Mesendoderm (in vitro differentiated cells): ENCODE data around the gene FA2H.

ENCODE experiments used
- DNase-seq: peaks from one replicate; pipeline ENCODE4 v3.0.0; 2013
- H2AK5ac ChIP-seq: 2 replicates; pipeline ENCODE4 v1.6.1; 2013; ENCODE audit warnings: low read length, inconsistent platforms
- H2BK120ac ChIP-seq: 2 replicates; pipeline ENCODE4 v1.6.1; 2013; ENCODE audit warnings: low read depth, mild to moderate bottlenecking, low read length, moderate library complexity, mixed read lengths
- H2BK15ac ChIP-seq: replicated peaks from 2 replicates; pipeline ENCODE4 v1.6.1; 2013; ENCODE audit warnings: low read depth, mild to moderate bottlenecking, moderate library complexity
- H2BK5ac ChIP-seq: 2 replicates; pipeline ENCODE4 v1.6.1; 2013; ENCODE audit warnings: low read length, inconsistent platforms
- H3K18ac ChIP-seq: 2 replicates; pipeline ENCODE4 v1.6.1; 2013; ENCODE audit warnings: mild to moderate bottlenecking, low read length, mixed read lengths
- H3K23ac ChIP-seq: one replicate; pipeline ENCODE4 v1.6.1; 2013; ENCODE audit warnings: low read length
- H3K27ac ChIP-seq: 2 replicates; pipeline ENCODE4 v1.5.1; 2013; ENCODE audit warnings: low read depth, mild to moderate bottlenecking, inconsistent platforms, low read length, moderate library complexity
- H3K27me3 ChIP-seq: 2 replicates; pipeline ENCODE4 v1.6.1; 2013; ENCODE audit warnings: low read length, control low read depth, mild to moderate bottlenecking, inconsistent platforms; ENCODE audit not compliant: insufficient read depth, poor library complexity
- H3K36me3 ChIP-seq: 2 replicates; pipeline ENCODE4 v1.6.1; 2013; ENCODE audit warnings: low read length, inconsistent platforms; ENCODE audit not compliant: control insufficient read depth, insufficient read depth
- H3K4ac ChIP-seq: one replicate; pipeline ENCODE4 v1.6.1; 2013; ENCODE audit warnings: low read depth, mild to moderate bottlenecking, low read length, moderate library complexity
- H3K4me1 ChIP-seq: 2 replicates; pipeline ENCODE4 v1.6.1; 2013; ENCODE audit warnings: low read depth, low read length, inconsistent platforms; ENCODE audit not compliant: control insufficient read depth
- H3K4me2 ChIP-seq: 2 replicates; pipeline ENCODE4 v1.6.1; 2013; ENCODE audit warnings: low read length
- H3K4me3 ChIP-seq: 2 replicates; pipeline ENCODE4 v1.5.1; 2013; ENCODE audit warnings: mild to moderate bottlenecking, low read length
- H3K56ac ChIP-seq: one replicate; pipeline ENCODE4 v1.6.1; 2013; ENCODE audit warnings: low read length
- H3K79me1 ChIP-seq: 2 replicates; pipeline ENCODE4 v1.6.1; 2013; ENCODE audit warnings: low read length, inconsistent platforms
- H3K79me2 ChIP-seq: 2 replicates; pipeline ENCODE4 v1.6.1; 2013; ENCODE audit warnings: mild to moderate bottlenecking, low read length; ENCODE audit not compliant: control insufficient read depth, insufficient read depth
- H3K9ac ChIP-seq: 2 replicates; pipeline ENCODE4 v1.6.1; 2013; ENCODE audit warnings: low read length, inconsistent platforms
- H4K5ac ChIP-seq: one replicate; pipeline ENCODE4 v1.6.1; 2013; ENCODE audit warnings: low read length
- H4K8ac ChIP-seq: one replicate; pipeline ENCODE4 v1.6.1; 2013; ENCODE audit warnings: low read depth, mild to moderate bottlenecking, control low read depth, low read length, moderate library complexity
- WGBS: extraction: QIAGEN DNeasy Blood & Tissue Kit; methylation state at CpG from one replicate; pipeline ENCODE4 v1.1.7; 2013; ENCODE audit warnings: low lambda C conversion rate, missing lambda C conversion rate; ENCODE audit not compliant: insufficient coverage; ENCODE audit errors: extremely low coverage; 5-methylcytosine and 5-hydroxymethylcytosine counted together

Gene FA2H

GRCh38 chr16:74718741-74719610 is 55.6 kb downstream of the FA2H start:
- H3K4me1 ChIP-seq: no peaks in the 10 kb centered on the region
- no peak overlapping the region for H3K18ac ChIP-seq
- H3K79me1 ChIP-seq: no peaks in the 10 kb centered on the region
- H3K79me2 ChIP-seq: no peaks in the 10 kb centered on the region
- H2BK15ac ChIP-seq: no peak overlapping the region
- no peak overlapping the region for H3K4me2 ChIP-seq
- H3K36me3 ChIP-seq: no peaks in the 10 kb centered on the region
- no CpG with 5 or more reads among the region's 27 CpGs for WGBS
- H2BK120ac ChIP-seq: no peak overlapping the region
- H3K23ac ChIP-seq: no peak overlapping the region
- H4K8ac ChIP-seq: no peak overlapping the region
- H3K27ac ChIP-seq: no peak overlapping the region
- H3K56ac ChIP-seq: no peak overlapping the region
- no peak overlapping the region for H3K9ac ChIP-seq
- no peak overlapping the region for H2BK5ac ChIP-seq
- H3K4ac ChIP-seq: no peak overlapping the region
- H3K27me3 ChIP-seq: no peaks in the 10 kb centered on the region
- H4K5ac ChIP-seq: no peak overlapping the region
- no peak overlapping the region for H3K4me3 ChIP-seq
- H2AK5ac ChIP-seq: no peak overlapping the region
- no peak for DNase-seq

- H3K79me1 ChIP-seq: no peaks in the 10 kb centered on the region
- H3K56ac ChIP-seq: no peak overlapping the region
- WGBS: no CpG with 5 or more reads among the region's 13 CpGs
- no peak overlapping the region for H3K27ac ChIP-seq
- no peak overlapping the region for H2BK15ac ChIP-seq
- H4K8ac ChIP-seq: no peak overlapping the region
- no peaks in the 10 kb centered on the region for H3K79me2 ChIP-seq
- no peak overlapping the region for H2BK5ac ChIP-seq
- no peaks in the 10 kb centered on the region for H3K36me3 ChIP-seq
- H3K27me3 ChIP-seq: no peaks in the 10 kb centered on the region
- H3K18ac ChIP-seq: no peak overlapping the region
- H3K4me2 ChIP-seq: no peak overlapping the region
- no peaks in the 10 kb centered on the region for H3K4me1 ChIP-seq
- H3K9ac ChIP-seq: no peak overlapping the region
- H3K23ac ChIP-seq: no peak overlapping the region
- no peak overlapping the region for H3K4me3 ChIP-seq
- H3K4ac ChIP-seq: no peak overlapping the region
- no peak for DNase-seq
- H4K5ac ChIP-seq: no peak overlapping the region
- no peak overlapping the region for H2AK5ac ChIP-seq
- no peak overlapping the region for H2BK120ac ChIP-seq
These were observed 56.5 kb downstream of the FA2H start for GRCh38 chr16:74718140-74718539.

GRCh38 chr16:74717367-74717766 is 57.3 kb downstream of the FA2H start:
- Histone ChIP-seq H3K27me3 (no peaks in the 10 kb centered on the region), H2BK15ac (no peak overlapping the region), H3K4ac (no peak overlapping the region), H3K23ac (no peak overlapping the region), H3K79me1 (no peaks in the 10 kb centered on the region), H4K8ac (no peak overlapping the region), H3K4me1 (no peaks in the 10 kb centered on the region), H3K36me3 (no peaks in the 10 kb centered on the region), H4K5ac (no peak overlapping the region), H2AK5ac (no peak overlapping the region), H3K9ac (no peak overlapping the region), H3K27ac (no peak overlapping the region), H3K79me2 (no peaks in the 10 kb centered on the region), H3K18ac (no peak overlapping the region), H3K56ac (no peak overlapping the region), H2BK120ac (no peak overlapping the region), H3K4me3 (no peak overlapping the region), H2BK5ac (no peak overlapping the region), H3K4me2 (no peak overlapping the region)
- no CpG with 5 or more reads among the region's 7 CpGs for WGBS
- DNase-seq: no peak

- WGBS: no CpG with 5 or more reads among the region's 15 CpGs
- no peak overlapping the region for H3K18ac ChIP-seq
- no peaks in the 10 kb centered on the region for H3K4me1 ChIP-seq
- no peak overlapping the region for H3K9ac ChIP-seq
- H3K27ac ChIP-seq: no peak overlapping the region
- H2AK5ac ChIP-seq: no peak overlapping the region
- no peak overlapping the region for H3K4me3 ChIP-seq
- H3K36me3 ChIP-seq: no peaks in the 10 kb centered on the region
- H2BK15ac ChIP-seq: no peak overlapping the region
- no peak overlapping the region for H3K4me2 ChIP-seq
- no peak overlapping the region for H2BK120ac ChIP-seq
- no peaks in the 10 kb centered on the region for H3K79me1 ChIP-seq
- no peak overlapping the region for H4K8ac ChIP-seq
- H3K27me3 ChIP-seq: no peaks in the 10 kb centered on the region
- DNase-seq: no peak
- H2BK5ac ChIP-seq: no peak overlapping the region
- H3K56ac ChIP-seq: no peak overlapping the region
- H4K5ac ChIP-seq: no peak overlapping the region
- H3K23ac ChIP-seq: no peak overlapping the region
- no peak overlapping the region for H3K4ac ChIP-seq
- H3K79me2 ChIP-seq: no peaks in the 10 kb centered on the region
These were observed 58.3 kb downstream of the FA2H start for GRCh38 chr16:74716355-74716754.

GRCh38 chr16:74713876-74714275 is 60.7 kb downstream of the FA2H start:
- no peaks in the 10 kb centered on the region for H3K79me2 ChIP-seq
- DNase-seq: no peak
- no peak overlapping the region for H4K5ac ChIP-seq
- H2BK5ac ChIP-seq: no peak overlapping the region
- no peak overlapping the region for H3K4ac ChIP-seq
- no peaks in the 10 kb centered on the region for H3K27me3 ChIP-seq
- H2AK5ac ChIP-seq: no peak overlapping the region
- H3K4me1 ChIP-seq: no peaks in the 10 kb centered on the region
- H3K4me2 ChIP-seq: no peak overlapping the region
- no peak overlapping the region for H3K56ac ChIP-seq
- H3K9ac ChIP-seq: no peak overlapping the region
- no peak overlapping the region for H2BK15ac ChIP-seq
- no peak overlapping the region for H3K4me3 ChIP-seq
- no peak overlapping the region for H2BK120ac ChIP-seq
- H4K8ac ChIP-seq: no peak overlapping the region
- no peak overlapping the region for H3K23ac ChIP-seq
- no peak overlapping the region for H3K18ac ChIP-seq
- H3K27ac ChIP-seq: no peak overlapping the region
- no peaks in the 10 kb centered on the region for H3K79me1 ChIP-seq
- WGBS: no CpG with 5 or more reads among the region's 10 CpGs
- H3K36me3 ChIP-seq: no peaks in the 10 kb centered on the region

- H4K5ac ChIP-seq: no peak overlapping the region
- H3K27ac ChIP-seq: no peak overlapping the region
- H4K8ac ChIP-seq: no peak overlapping the region
- no peak overlapping the region for H3K18ac ChIP-seq
- no peak overlapping the region for H3K4me2 ChIP-seq
- H3K9ac ChIP-seq: no peak overlapping the region
- no CpG with 5 or more reads among the region's 10 CpGs for WGBS
- H3K79me1 ChIP-seq: no peaks in the 10 kb centered on the region
- H3K23ac ChIP-seq: no peak overlapping the region
- no peaks in the 10 kb centered on the region for H3K27me3 ChIP-seq
- no peak overlapping the region for H2BK15ac ChIP-seq
- no peak overlapping the region for H3K56ac ChIP-seq
- DNase-seq: no peak
- no peak overlapping the region for H2AK5ac ChIP-seq
- no peak overlapping the region for H2BK120ac ChIP-seq
- no peak overlapping the region for H2BK5ac ChIP-seq
- no peaks in the 10 kb centered on the region for H3K79me2 ChIP-seq
- H3K4ac ChIP-seq: no peak overlapping the region
- H3K4me3 ChIP-seq: no peak overlapping the region
- no peaks in the 10 kb centered on the region for H3K36me3 ChIP-seq
- H3K4me1 ChIP-seq: no peaks in the 10 kb centered on the region
These were observed 61.3 kb downstream of the FA2H start for GRCh38 chr16:74713325-74713724.
